Activated CD4-positive, alpha-beta T cell treated with anti-CD3 and anti-CD28 coated beads, Interleukin-2, amount 50 U/mL, for 4 hours (primary cell): ENCODE results near the gene ADGRV1.
"Not testable (repeated sequence)": the region's sequence is repeated elsewhere in the genome, so short reads cannot be mapped to it uniquely, and the experiment has no call there.

Experiments
- DNase-seq, 2 experiments: peaks; one replicate each; pipeline ENCODE4 v3.0.0-alpha.2; 2020

Gene ADGRV1

DNA sequence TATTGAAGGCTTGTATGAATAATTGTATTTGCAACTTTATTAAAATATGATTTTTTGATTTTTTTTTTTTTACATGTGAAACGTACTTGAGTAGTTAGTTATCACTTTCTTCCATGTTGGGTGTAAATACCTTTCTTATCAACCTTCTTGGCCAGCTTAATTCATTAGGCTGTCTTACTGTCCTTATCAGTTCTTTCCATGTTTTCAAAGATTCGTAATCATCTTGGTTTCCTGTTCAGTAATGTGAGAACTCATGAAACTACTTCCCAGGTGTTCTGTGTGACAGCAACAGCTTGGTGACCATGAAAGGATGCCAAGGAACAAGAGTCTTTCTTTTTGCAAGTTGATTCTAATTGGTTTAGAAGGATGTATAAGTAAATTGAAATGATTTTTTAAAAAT, 100.0 kb downstream of the ADGRV1 start:
- DNase-seq, result no peak

- DNase-seq, result not testable (repeated sequence)
Observed at GRCh38 chr5:90668079-90668565, 109.5 kb downstream of the ADGRV1 start.

GRCh38 chr5:90675222-90675621, 116.6 kb downstream of the ADGRV1 start:
- DNase-seq, result no peak

DNA sequence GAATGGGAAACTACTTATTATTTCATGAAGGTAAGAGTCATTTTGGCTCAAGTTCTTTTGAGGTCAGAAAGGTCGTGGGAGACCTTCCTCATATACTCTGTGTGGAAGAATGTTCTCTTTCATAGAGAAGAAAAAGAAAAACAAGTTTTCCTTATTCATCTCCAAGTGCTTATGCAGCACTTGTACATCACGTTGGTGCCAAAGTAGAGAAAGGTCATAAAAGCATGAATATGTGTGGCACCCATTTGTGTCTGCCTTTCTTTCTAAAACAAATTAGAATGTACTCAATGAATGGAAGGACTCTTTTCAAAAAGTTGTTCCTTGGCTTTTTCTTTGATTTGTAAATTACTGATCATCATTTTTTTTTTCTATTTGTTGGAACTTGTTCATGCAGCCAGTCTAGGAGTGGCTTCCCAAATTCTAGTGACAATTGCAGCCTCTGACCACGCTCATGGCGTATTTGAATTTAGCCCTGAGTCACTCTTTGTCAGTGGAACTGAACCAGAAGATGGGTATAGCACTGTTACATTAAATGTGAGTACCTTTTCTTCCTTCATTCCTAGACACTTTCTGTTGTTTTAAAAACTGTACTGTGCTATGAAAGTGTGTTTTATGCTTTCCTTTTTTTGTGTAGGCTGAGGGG, 122.4 kb downstream of the ADGRV1 start:
- DNase-seq, result no peak

GRCh38 chr5:90682278-90682677, 123.7 kb downstream of the ADGRV1 start:
- no peak for DNase-seq

GRCh38 chr5:90685425-90686022, 126.9 kb downstream of the ADGRV1 start:
- DNase-seq, result no peak

- not testable (repeated sequence) for DNase-seq
Observed at GRCh38 chr5:90686363-90686762, 127.8 kb downstream of the ADGRV1 start.

- DNase-seq, result not testable (repeated sequence)
Observed at GRCh38 chr5:90687458-90687857, 128.9 kb downstream of the ADGRV1 start.

- no peak for DNase-seq
Observed at GRCh38 chr5:90689064-90689463, 130.5 kb downstream of the ADGRV1 start.

DNA sequence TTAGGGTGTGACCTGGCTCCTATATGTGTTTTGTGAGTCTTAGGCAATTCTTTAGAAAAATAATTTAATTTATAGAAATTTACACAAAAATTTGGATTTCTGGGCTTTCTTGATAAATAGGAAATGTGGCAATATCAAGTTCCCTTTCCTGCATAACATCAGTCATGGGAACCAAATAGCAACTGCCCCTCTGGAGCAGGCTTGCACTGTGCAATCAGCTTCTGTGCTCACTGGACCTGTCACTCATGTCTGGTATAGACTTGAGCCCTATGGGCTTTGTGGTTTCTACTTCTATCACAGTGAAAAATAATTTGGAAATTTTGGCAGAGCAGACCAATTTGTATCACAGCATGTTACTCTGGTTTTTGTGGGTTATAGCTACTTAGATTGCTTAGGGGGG, 131.7 kb downstream of the ADGRV1 start:
- DNase-seq, result no peak

DNA sequence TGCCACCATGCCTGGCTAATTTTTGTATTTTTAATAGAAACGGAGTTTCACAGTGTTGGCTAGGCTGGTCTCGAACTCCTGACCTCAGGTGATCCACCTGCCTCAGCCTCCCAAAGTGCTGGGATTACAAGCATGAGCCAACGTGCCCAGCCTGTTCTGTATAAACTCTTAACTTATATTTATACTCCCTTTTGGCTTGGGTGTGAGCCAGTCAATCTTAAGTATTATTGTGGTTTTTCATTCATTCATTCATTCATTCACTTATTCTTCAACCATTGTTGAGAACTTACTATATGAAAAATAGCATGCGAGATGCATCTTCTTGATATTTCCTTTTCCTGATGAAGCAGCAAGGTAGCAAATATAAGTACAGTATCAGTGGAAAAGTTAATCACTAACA, 132.9 kb downstream of the ADGRV1 start:
- no peak for DNase-seq

DNA sequence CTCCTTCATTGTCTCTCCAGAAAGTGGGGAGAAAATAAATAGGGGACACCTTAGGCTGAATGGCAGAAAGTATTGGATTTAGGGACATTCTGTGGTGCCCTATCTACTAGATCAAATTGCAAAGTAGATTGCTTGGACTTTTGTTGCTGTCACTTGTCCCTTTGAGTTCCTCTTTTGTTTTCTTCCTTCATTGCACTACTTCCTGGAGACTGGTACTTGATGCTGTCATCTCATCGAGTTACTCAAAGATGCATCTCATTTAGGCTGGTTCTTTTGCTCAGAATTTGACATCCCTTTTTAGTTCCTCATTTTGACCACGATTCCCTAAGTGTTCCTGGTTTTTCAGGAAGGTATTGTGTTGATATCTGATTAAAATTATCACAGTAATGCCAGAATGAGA, 137.6 kb downstream of the ADGRV1 start:
- DNase-seq, result no peak

DNA sequence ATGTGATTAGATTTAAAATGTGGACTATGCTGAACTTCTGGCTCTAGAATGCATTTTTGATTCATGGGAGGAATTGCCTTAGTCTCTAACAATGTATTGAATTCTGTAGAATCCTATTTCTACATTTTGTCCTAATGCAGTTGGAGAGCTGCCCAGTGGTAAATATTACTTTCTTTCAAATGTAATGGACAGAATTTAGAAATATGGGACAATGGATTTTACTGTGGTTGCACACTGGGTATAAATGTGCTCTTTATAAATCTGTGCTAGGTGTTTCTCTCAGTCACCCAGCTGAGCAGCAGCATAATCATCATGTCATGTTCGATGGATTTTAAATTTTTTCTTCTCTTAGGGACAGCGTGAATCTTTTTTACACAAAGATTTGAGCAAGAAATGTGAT, 141.7 kb downstream of the ADGRV1 start:
- DNase-seq, result no peak

DNA sequence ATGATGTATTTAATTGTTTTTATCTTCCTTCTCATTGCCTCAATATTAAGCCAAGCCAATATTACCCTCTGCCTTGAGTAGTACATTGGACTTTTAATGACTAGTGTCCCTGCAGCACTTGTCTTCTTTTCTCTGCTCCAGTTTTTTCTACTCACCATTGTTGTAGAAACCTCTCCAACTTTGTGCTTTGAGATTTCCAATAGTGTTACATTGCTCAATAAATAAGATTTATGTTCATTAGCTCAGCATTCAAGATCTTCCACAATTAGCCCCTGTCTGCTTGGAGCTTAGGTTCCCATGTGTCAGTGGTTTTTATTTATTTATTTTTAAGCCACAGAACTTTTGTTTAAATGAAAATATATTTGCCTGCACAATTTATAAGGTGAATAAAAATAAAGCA, 145.3 kb downstream of the ADGRV1 start:
- DNase-seq, result no peak

- no peak for DNase-seq
Observed at GRCh38 chr5:90707698-90708097, 149.1 kb downstream of the ADGRV1 start.

- DNase-seq, result no peak
Observed at GRCh38 chr5:90709323-90710155, 150.9 kb downstream of the ADGRV1 start.

DNA sequence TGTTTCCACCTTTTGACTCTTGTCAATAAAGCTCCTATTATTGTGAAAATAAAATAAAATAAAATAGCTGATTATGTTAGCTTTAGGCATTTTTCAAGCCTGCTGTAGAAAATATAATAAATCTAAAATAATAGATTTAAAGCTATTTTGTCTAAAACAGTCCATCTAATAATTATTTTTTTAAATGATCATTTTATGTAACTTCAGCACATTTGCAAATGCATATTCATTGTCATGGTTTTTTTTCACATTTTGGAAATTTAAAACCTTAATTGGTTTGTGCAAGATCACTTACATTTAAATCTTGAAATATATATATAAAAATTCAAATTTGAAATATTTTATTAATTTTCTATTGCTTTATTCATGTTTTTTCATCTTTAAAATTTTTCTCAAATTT, 159.8 kb downstream of the ADGRV1 start:
- no peak for DNase-seq

- no peak for DNase-seq
Observed at GRCh38 chr5:90739567-90739966, 181.0 kb downstream of the ADGRV1 start.

GRCh38 chr5:90740244-90740799, 181.7 kb downstream of the ADGRV1 start:
- DNase-seq, result no peak

DNA sequence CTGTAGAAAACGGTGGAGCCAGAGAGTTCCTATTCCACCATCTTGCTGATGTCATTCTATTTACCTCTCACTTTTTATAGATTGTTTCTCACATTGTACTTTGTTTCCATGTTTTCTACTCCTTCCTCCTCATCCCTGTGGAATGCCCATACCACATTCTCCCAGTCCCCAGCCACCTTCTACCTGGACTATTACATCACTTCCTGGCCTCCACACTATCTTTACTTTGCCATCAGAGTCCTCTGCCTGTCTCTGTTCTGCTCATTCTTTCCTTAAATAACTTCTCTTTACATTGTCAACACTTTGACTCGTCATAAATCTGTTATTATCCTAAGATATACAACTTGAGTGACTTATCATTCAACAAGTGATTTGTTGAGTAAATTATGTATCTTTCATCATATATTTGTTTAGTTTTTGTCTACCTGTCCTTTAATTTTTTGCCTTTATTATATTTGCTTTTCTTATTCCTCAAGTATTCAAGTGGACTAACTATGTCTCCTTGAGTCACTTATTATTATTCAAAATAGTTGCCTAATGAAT, 182.5 kb downstream of the ADGRV1 start:
- DNase-seq, result no peak

- DNase-seq, result no peak
Observed at GRCh38 chr5:90746119-90746518, 187.5 kb downstream of the ADGRV1 start.

GRCh38 chr5:90747175-90747574, 188.6 kb downstream of the ADGRV1 start:
- DNase-seq, result no peak

- DNase-seq, result no peak
Observed at GRCh38 chr5:90747693-90748092, 189.1 kb downstream of the ADGRV1 start.
